Measurements from ENCODE around the gene TRAFD1.

DNA sequence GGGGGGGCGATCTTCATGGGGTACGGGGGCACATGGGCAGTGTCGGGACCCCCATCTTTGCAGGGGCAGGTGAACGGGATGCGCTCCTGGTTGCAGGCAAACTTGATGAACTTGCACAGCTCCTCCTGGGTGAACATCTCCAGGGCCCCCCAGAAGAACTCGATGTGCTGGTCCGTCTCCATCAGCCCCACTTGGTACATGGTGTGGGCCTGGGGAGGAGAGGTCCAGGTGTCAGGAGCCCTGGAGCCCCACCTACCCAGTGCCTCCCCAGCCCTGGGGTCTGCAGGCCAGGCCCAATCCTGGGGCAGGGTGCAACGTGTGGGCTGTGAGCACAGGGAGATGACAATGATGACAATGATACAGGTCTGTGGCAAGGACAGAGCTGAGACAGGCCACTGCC, 37.7 kb downstream of the TRAFD1 start:
- TF ChIP-seq, protein P1, sequence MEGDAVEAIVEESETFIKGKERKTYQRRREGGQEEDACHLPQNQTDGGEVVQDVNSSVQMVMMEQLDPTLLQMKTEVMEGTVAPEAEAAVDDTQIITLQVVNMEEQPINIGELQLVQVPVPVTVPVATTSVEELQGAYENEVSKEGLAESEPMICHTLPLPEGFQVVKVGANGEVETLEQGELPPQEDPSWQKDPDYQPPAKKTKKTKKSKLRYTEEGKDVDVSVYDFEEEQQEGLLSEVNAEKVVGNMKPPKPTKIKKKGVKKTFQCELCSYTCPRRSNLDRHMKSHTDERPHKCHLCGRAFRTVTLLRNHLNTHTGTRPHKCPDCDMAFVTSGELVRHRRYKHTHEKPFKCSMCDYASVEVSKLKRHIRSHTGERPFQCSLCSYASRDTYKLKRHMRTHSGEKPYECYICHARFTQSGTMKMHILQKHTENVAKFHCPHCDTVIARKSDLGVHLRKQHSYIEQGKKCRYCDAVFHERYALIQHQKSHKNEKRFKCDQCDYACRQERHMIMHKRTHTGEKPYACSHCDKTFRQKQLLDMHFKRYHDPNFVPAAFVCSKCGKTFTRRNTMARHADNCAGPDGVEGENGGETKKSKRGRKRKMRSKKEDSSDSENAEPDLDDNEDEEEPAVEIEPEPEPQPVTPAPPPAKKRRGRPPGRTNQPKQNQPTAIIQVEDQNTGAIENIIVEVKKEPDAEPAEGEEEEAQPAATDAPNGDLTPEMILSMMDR (conservative IDR thresholded peaks at IDR 0.05 in 1 of 2, IDR thresholded peaks at IDR 0.05 in 1 of 2; ENCODE audit: extremely low read depth in 1 of 2, insufficient read depth in 1 of 2, low read depth in 1 of 2, low read length in 2 of 2): no peak
- TF ChIP-seq EZH2 (IDR thresholded peaks at IDR 0.05; ENCODE audit: borderline replicate concordance, low read length): no peak
